ENCODE results near the gene PRAMEF12.

GRCh38 chr1:12811409-12811784 is 37.9 kb downstream of the PRAMEF12 start:
- TF ChIP-seq EZH2 (IDR thresholded peaks at IDR 0.05) (no peak), POLR2AphosphoS5 (IDR thresholded peaks at IDR 0.05; ENCODE audit: borderline replicate concordance, low read depth, low read length) (no peak)
